ENCODE data around the gene ATG14. TPM values are rescaled to one million over a fixed set of nuclear protein-coding genes. Genes with fewer than 3 reads are reported as not detected.
"Not testable (repeated sequence)": the region's sequence is repeated elsewhere in the genome, so short reads cannot be mapped to it uniquely, and the experiment has no call there.

ATG14 gene
- total RNA-seq: 12.1 and 12.5 TPM in 2 replicates

- DNase-seq (ENCODE audit: low read depth): no peak
- H3K27me3 ChIP-seq (ENCODE audit: control insufficient read depth, insufficient read depth, low read length): no peaks in the 10 kb centered on the region
- TF ChIP-seq CTCF (IDR thresholded peaks at IDR 0.05; ENCODE audit: insufficient read depth, low read length, poor library complexity, severe bottlenecking): no peak
These were observed at the start of gene ATG14 for GRCh38 chr14:55411426-55412389. ATG14 (minus strand) TSS chr14:55411830; CDS start chr14:55411822, 8 bp downstream.

GRCh38 chr14:55458800-55459515, 47.3 kb upstream of the ATG14 start:
- no peak for DNase-seq (ENCODE audit: low read depth)
- no peaks in the 10 kb centered on the region for H3K27me3 ChIP-seq (ENCODE audit: control insufficient read depth, insufficient read depth, low read length)
- no peak overlapping the region for H3K4me3 ChIP-seq (ENCODE audit: low read depth, low read length)
- no peaks in the 10 kb centered on the region for H3K36me3 ChIP-seq (ENCODE audit: control insufficient read depth, insufficient read depth, low read length)
- no peak for TF ChIP-seq CTCF (IDR thresholded peaks at IDR 0.05; ENCODE audit: insufficient read depth, low read length, poor library complexity, severe bottlenecking)

More at GRCh38 chr14:55411426-55412389, at the start of gene ATG14:
- H3K36me3 ChIP-seq (ENCODE audit: control insufficient read depth, insufficient read depth, low read length): no peaks in the 10 kb centered on the region
- peak within 1 kb of the TSS; percentile 84 for H3K4me3 ChIP-seq (ENCODE audit: low read depth, low read length)

GRCh38 chr14:55457496-55457895, 45.9 kb upstream of the ATG14 start:
- H3K27me3 ChIP-seq (ENCODE audit: control insufficient read depth, insufficient read depth, low read length): no peaks in the 10 kb centered on the region
- TF ChIP-seq CTCF (IDR thresholded peaks at IDR 0.05; ENCODE audit: insufficient read depth, low read length, poor library complexity, severe bottlenecking): no peak
- no peaks in the 10 kb centered on the region for H3K36me3 ChIP-seq (ENCODE audit: control insufficient read depth, insufficient read depth, low read length)
- no peak for DNase-seq (ENCODE audit: low read depth)
- no peak overlapping the region for H3K4me3 ChIP-seq (ENCODE audit: low read depth, low read length)

- not testable (repeated sequence) for DNase-seq (ENCODE audit: low read depth); H3K36me3 ChIP-seq (ENCODE audit: control insufficient read depth, insufficient read depth, low read length)
These were observed 44.8 kb upstream of the ATG14 start for GRCh38 chr14:55456411-55456810.

GRCh38 chr14:55454264-55455002, 42.8 kb upstream of the ATG14 start:
- peak; percentile 63 for DNase-seq (ENCODE audit: low read depth)
- Histone ChIP-seq H3K4me3 (ENCODE audit: low read depth, low read length) (no peak overlapping the region), H3K36me3 (ENCODE audit: control insufficient read depth, insufficient read depth, low read length) (no peaks in the 10 kb centered on the region), H3K27me3 (ENCODE audit: control insufficient read depth, insufficient read depth, low read length) (no peaks in the 10 kb centered on the region)
- TF ChIP-seq CTCF (IDR thresholded peaks at IDR 0.05; ENCODE audit: insufficient read depth, low read length, poor library complexity, severe bottlenecking): no peak

More at GRCh38 chr14:55456411-55456810, 44.8 kb upstream of the ATG14 start:
- not testable (repeated sequence) for H3K27me3 ChIP-seq (ENCODE audit: control insufficient read depth, insufficient read depth, low read length); H3K4me3 ChIP-seq (ENCODE audit: low read depth, low read length)
